ENCODE measurements around the gene NF2. TPM values are rescaled to one million over a fixed set of nuclear protein-coding genes. Genes with fewer than 3 reads are reported as not detected.

NF2 gene
- polyA plus RNA-seq (2013, experiment 1 of 2) = 13.7 TPM
- 13.6 TPM for polyA plus RNA-seq (2013, experiment 2 of 2)

GRCh38 chr22:29603358-29604075 is at the start of gene NF2:
TSS of gene NF2 (plus strand) at chr22:29603633. CDS start at chr22:29603999, 366 bp downstream.
- no peak within 1 kb of the TSS for H3K23ac ChIP-seq (ENCODE audit: low read length)
- peak within 1 kb of the TSS; percentile 53 for H3K27ac ChIP-seq (ENCODE audit: low read depth, low read length)
- no peak within 1 kb of the TSS for H2BK15ac ChIP-seq (replicated peaks; ENCODE audit: low read depth)
- H3K4me2 ChIP-seq (ENCODE audit: low read length) = peak within 1 kb of the TSS; percentile 67
- H2BK5ac ChIP-seq (ENCODE audit: low read length) = no peak within 1 kb of the TSS
- H3K9ac ChIP-seq (ENCODE audit: low read length) = peak within 1 kb of the TSS; percentile 81
- peaks cover 2% of the 10 kb centered on the region for H3K79me2 ChIP-seq (ENCODE audit: control insufficient read depth, insufficient read depth, low read length)
- H3K4ac ChIP-seq (ENCODE audit: low read depth, low read length) = peak within 1 kb of the TSS; percentile 84
- H3K27me3 ChIP-seq (ENCODE audit: insufficient read depth, low read length, poor library complexity) = no peaks in the 10 kb centered on the region
- peak within 1 kb of the TSS; percentile 74 for H3K4me3 ChIP-seq (ENCODE audit: low read length)
- peak within 1 kb of the TSS; percentile 88 for H4K8ac ChIP-seq (ENCODE audit: low read depth, low read length)
- no peak within 1 kb of the TSS for H2AK5ac ChIP-seq (ENCODE audit: low read length)
- no CpG with 5 or more reads among the region's 74 CpGs for WGBS (ENCODE audit: extremely low coverage, insufficient coverage, low lambda C conversion rate)
- peak within 1 kb of the TSS; percentile 89 for H3K56ac ChIP-seq (ENCODE audit: low read length)
- H4K5ac ChIP-seq (ENCODE audit: low read length) = no peak within 1 kb of the TSS
- peaks cover 2% of the 10 kb centered on the region for H3K79me1 ChIP-seq (ENCODE audit: low read length)
- H3K4me1 ChIP-seq (ENCODE audit: control insufficient read depth, low read depth, low read length) = peaks cover 2% of the 10 kb centered on the region
- no peak within 1 kb of the TSS for H2BK120ac ChIP-seq (ENCODE audit: low read depth, low read length)
- peak; percentile 100 for DNase-seq
- no peaks in the 10 kb centered on the region for H3K36me3 ChIP-seq (ENCODE audit: control insufficient read depth, insufficient read depth, low read length)
- H3K18ac ChIP-seq (ENCODE audit: low read length) = peak within 1 kb of the TSS; percentile 88

DNA sequence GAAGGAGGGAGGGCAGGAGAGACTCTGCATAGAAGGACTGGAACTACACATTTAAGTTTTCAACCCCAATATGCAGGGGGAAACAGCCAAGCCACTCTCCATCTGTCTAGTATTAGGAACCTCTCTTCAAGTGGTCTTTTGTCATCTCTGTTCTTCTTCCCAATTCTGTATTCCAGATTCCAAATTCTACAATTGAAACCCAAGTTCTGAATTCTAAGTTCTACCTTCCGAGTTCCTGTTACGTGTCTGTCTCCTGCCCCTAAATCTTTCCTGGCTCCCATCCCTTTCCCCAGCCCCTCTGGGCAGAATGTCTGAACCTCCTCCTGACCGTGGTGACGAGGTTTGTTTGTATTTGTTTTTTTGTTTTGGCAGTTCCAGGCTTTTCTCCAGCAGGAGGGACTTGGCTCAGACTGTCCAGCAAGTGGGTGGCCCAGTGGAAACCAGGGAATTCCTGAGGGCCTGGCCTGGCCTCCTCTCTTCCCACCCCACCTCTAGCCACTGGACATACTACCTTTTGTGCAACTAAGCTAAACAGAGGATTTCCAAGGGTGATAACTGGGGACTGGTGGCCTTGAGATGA is 48.3 kb upstream of the NF2 start:
- Histone ChIP-seq H3K36me3 (ENCODE audit: control insufficient read depth, insufficient read depth, low read length) (peaks cover 6% of the 10 kb centered on the region), H2BK120ac (ENCODE audit: low read depth, low read length) (no peak overlapping the region), H3K79me1 (ENCODE audit: low read length) (peaks cover 5% of the 10 kb centered on the region), H4K8ac (ENCODE audit: low read depth, low read length) (no peak overlapping the region), H4K5ac (ENCODE audit: low read length) (no peak overlapping the region), H3K79me2 (ENCODE audit: control insufficient read depth, insufficient read depth, low read length) (peaks cover 3% of the 10 kb centered on the region), H3K4ac (ENCODE audit: low read depth, low read length) (no peak overlapping the region), H3K4me1 (ENCODE audit: control insufficient read depth, low read depth, low read length) (no peaks in the 10 kb centered on the region), H2BK15ac (replicated peaks; ENCODE audit: low read depth) (no peak overlapping the region), H3K4me3 (ENCODE audit: low read length) (no peak overlapping the region), H2AK5ac (ENCODE audit: low read length) (no peak overlapping the region), H3K56ac (ENCODE audit: low read length) (no peak overlapping the region), H3K27me3 (ENCODE audit: insufficient read depth, low read length, poor library complexity) (no peaks in the 10 kb centered on the region), H3K4me2 (ENCODE audit: low read length) (no peak overlapping the region), H3K18ac (ENCODE audit: low read length) (no peak overlapping the region), H3K27ac (ENCODE audit: low read depth, low read length) (no peak overlapping the region), H2BK5ac (ENCODE audit: low read length) (no peak overlapping the region), H3K23ac (ENCODE audit: low read length) (no peak overlapping the region), H3K9ac (ENCODE audit: low read length) (no peak overlapping the region)
- no CpG with 5 or more reads among the region's 4 CpGs for WGBS (ENCODE audit: extremely low coverage, insufficient coverage, low lambda C conversion rate)
- DNase-seq = no peak

DNA sequence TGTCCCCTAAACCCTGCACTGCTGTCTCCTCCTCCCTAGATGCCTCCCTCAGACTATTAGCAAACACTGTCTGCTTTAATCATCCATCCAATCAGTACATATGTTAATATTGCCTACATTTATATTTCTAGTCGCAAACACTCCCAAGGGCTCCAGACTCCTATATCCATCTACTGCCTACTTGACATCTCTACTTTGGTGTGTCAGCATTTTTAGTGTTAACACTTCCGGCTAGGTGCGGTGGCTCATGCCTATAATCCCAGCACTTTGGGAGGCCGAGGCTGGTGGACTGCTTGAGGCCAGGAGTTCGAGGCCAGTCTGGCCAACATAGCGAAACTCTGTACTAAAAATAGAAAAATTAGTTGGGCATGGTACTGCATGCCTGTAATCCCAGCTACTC is 44.4 kb upstream of the NF2 start:
- Histone ChIP-seq H2BK5ac (ENCODE audit: low read length) (no peak overlapping the region), H3K36me3 (ENCODE audit: control insufficient read depth, insufficient read depth, low read length) (peaks cover 12% of the 10 kb centered on the region), H3K79me2 (ENCODE audit: control insufficient read depth, insufficient read depth, low read length) (no peaks in the 10 kb centered on the region), H3K27me3 (ENCODE audit: insufficient read depth, low read length, poor library complexity) (no peaks in the 10 kb centered on the region), H4K8ac (ENCODE audit: low read depth, low read length) (no peak overlapping the region), H3K18ac (ENCODE audit: low read length) (no peak overlapping the region), H3K4me1 (ENCODE audit: control insufficient read depth, low read depth, low read length) (no peaks in the 10 kb centered on the region), H3K56ac (ENCODE audit: low read length) (no peak overlapping the region), H3K27ac (ENCODE audit: low read depth, low read length) (no peak overlapping the region), H3K4me3 (ENCODE audit: low read length) (no peak overlapping the region), H3K4me2 (ENCODE audit: low read length) (no peak overlapping the region), H4K5ac (ENCODE audit: low read length) (no peak overlapping the region), H2BK120ac (ENCODE audit: low read depth, low read length) (no peak overlapping the region), H3K23ac (ENCODE audit: low read length) (no peak overlapping the region), H2AK5ac (ENCODE audit: low read length) (no peak overlapping the region), H3K4ac (ENCODE audit: low read depth, low read length) (no peak overlapping the region), H3K9ac (ENCODE audit: low read length) (no peak overlapping the region), H2BK15ac (replicated peaks; ENCODE audit: low read depth) (no peak overlapping the region), H3K79me1 (ENCODE audit: low read length) (no peaks in the 10 kb centered on the region)
- DNase-seq = no peak
- no CpG with 5 or more reads among the region's 6 CpGs for WGBS (ENCODE audit: extremely low coverage, insufficient coverage, low lambda C conversion rate)

DNA sequence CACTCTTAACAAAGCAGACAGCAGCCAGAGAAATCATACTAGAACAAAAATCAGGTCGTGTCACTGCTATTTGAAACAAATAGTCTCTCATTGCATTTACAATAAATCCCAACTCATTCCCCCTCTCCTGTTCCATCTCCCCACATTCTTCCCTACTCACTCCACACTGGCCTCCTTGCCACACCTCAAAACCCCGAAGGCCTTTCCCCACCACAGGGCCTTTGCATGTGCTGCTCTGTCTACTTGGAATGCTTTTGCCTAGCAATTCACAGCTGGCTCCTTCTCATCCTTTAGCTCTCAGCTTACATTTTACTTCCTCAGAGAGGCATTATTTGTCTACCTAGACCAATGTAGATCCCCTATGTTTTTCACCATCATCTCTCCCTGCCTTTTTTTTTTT is 43.6 kb upstream of the NF2 start:
- no peak overlapping the region for H3K4me2 ChIP-seq (ENCODE audit: low read length)
- H3K9ac ChIP-seq (ENCODE audit: low read length) = no peak overlapping the region
- no peak overlapping the region for H2BK5ac ChIP-seq (ENCODE audit: low read length)
- no peak overlapping the region for H3K4ac ChIP-seq (ENCODE audit: low read depth, low read length)
- no peak overlapping the region for H3K27ac ChIP-seq (ENCODE audit: low read depth, low read length)
- H3K27me3 ChIP-seq (ENCODE audit: insufficient read depth, low read length, poor library complexity) = no peaks in the 10 kb centered on the region
- WGBS (ENCODE audit: extremely low coverage, insufficient coverage, low lambda C conversion rate) = no CpG with 5 or more reads among the region's 2 CpGs
- no peak overlapping the region for H2BK120ac ChIP-seq (ENCODE audit: low read depth, low read length)
- no peak overlapping the region for H4K8ac ChIP-seq (ENCODE audit: low read depth, low read length)
- no peak for DNase-seq
- no peaks in the 10 kb centered on the region for H3K4me1 ChIP-seq (ENCODE audit: control insufficient read depth, low read depth, low read length)
- H3K36me3 ChIP-seq (ENCODE audit: control insufficient read depth, insufficient read depth, low read length) = peaks cover 12% of the 10 kb centered on the region
- no peaks in the 10 kb centered on the region for H3K79me2 ChIP-seq (ENCODE audit: control insufficient read depth, insufficient read depth, low read length)
- H2AK5ac ChIP-seq (ENCODE audit: low read length) = no peak overlapping the region
- H3K56ac ChIP-seq (ENCODE audit: low read length) = no peak overlapping the region
- H3K79me1 ChIP-seq (ENCODE audit: low read length) = no peaks in the 10 kb centered on the region
- H3K23ac ChIP-seq (ENCODE audit: low read length) = no peak overlapping the region
- H3K18ac ChIP-seq (ENCODE audit: low read length) = no peak overlapping the region
- no peak overlapping the region for H3K4me3 ChIP-seq (ENCODE audit: low read length)
- H4K5ac ChIP-seq (ENCODE audit: low read length) = no peak overlapping the region
- H2BK15ac ChIP-seq (replicated peaks; ENCODE audit: low read depth) = no peak overlapping the region

DNA sequence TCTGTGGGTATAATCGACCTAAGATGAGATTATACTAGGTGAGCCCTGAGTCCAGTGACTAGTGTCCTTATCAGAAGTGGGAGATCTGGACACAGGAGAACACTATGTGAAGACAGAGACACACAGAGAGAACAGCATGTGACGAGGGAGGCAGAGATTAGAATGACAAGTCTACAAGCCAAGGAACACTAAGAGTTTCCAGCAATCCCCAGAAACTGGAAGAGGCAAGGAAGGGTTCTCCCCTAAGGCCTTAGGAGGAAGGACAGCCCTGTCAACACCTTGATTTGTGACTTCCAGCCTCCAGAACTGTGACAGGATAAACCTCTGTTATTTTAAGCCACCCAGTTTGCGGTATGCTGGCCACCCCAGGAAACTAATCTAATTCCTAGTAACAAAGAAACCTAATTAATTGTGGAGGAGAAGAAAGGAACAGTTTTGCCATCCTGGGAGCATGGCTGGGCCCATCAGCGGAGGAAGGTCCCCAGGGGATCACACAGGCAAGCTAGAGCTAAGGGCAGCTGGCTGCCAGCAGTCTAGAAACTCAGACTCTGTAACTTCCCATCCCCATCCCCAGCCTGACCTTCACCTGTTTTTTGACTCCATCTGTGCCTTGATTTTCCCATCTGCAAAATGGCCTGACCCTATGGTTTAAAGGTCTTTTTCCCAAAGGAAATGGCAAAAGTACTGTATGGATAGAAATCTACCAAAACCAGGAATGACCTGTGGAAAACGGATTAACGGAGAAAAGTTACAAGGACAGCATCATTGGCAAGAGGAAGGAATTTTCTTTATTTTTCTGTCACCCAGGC is 39.6 kb upstream of the NF2 start:
- Histone ChIP-seq H3K9ac (ENCODE audit: low read length) (no peak overlapping the region), H3K4ac (ENCODE audit: low read depth, low read length) (no peak overlapping the region), H3K4me1 (ENCODE audit: control insufficient read depth, low read depth, low read length) (no peaks in the 10 kb centered on the region), H3K4me2 (ENCODE audit: low read length) (no peak overlapping the region), H4K5ac (ENCODE audit: low read length) (no peak overlapping the region), H3K36me3 (ENCODE audit: control insufficient read depth, insufficient read depth, low read length) (peaks cover 9% of the 10 kb centered on the region), H2BK5ac (ENCODE audit: low read length) (no peak overlapping the region), H2AK5ac (ENCODE audit: low read length) (no peak overlapping the region), H4K8ac (ENCODE audit: low read depth, low read length) (no peak overlapping the region), H3K27me3 (ENCODE audit: insufficient read depth, low read length, poor library complexity) (no peaks in the 10 kb centered on the region), H3K56ac (ENCODE audit: low read length) (no peak overlapping the region), H3K79me1 (ENCODE audit: low read length) (no peaks in the 10 kb centered on the region), H2BK15ac (replicated peaks; ENCODE audit: low read depth) (no peak overlapping the region), H2BK120ac (ENCODE audit: low read depth, low read length) (no peak overlapping the region), H3K4me3 (ENCODE audit: low read length) (no peak overlapping the region), H3K23ac (ENCODE audit: low read length) (no peak overlapping the region), H3K18ac (ENCODE audit: low read length) (no peak overlapping the region), H3K79me2 (ENCODE audit: control insufficient read depth, insufficient read depth, low read length) (no peaks in the 10 kb centered on the region), H3K27ac (ENCODE audit: low read depth, low read length) (no peak overlapping the region)
- DNase-seq = no peak
- WGBS (ENCODE audit: extremely low coverage, insufficient coverage, low lambda C conversion rate) = no CpG with 5 or more reads among the region's 6 CpGs
